Measurements from ENCODE around the gene LRRC19.

The LRRC19 gene, protein sequence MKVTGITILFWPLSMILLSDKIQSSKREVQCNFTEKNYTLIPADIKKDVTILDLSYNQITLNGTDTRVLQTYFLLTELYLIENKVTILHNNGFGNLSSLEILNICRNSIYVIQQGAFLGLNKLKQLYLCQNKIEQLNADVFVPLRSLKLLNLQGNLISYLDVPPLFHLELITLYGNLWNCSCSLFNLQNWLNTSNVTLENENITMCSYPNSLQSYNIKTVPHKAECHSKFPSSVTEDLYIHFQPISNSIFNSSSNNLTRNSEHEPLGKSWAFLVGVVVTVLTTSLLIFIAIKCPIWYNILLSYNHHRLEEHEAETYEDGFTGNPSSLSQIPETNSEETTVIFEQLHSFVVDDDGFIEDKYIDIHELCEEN

DNA sequence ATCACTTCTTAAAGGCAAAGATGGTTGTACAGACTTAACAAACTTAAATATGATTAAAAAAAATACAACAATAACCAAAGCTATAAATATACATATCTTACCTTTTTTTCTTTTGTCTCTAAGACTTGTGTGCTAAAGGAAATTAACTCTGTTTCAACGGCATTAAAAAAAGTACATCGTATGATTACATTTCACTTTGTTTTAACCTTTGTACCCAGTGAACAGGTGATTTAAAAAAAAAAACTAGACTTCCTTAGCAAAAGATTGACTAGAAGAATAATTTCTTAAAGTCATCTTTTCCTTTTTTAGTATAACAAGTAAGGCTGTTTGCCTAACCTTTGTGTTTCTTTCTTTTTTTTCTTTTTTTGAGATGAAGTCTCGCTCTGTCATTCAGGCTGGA, at the start of gene LRRC19:
Gene LRRC19 (minus strand): TSS at position 182 of the 400 bp plus-strand sequence. CDS start 5,978 bp downstream, outside the sequence.
- DNase-seq, result no peak

DNA sequence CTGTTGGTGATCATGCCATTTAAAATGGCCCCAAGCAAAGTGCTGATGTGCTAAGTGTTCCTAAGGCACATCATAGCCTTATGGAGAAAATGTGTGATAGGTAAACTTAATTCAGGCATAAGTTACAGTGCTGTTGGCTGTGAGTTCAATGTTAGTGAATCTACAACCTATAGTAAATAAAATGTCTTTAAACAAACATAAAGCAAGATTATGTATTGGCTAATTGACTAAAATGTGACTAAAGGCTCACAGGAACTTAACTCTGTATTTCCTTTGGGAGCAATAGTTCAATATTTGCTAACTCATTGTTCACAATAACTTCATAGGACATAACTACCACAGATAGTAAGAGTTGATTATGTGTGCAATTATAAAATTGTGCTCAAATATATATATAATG, 49.4 kb upstream of the LRRC19 start:
- no peak for DNase-seq

DNA sequence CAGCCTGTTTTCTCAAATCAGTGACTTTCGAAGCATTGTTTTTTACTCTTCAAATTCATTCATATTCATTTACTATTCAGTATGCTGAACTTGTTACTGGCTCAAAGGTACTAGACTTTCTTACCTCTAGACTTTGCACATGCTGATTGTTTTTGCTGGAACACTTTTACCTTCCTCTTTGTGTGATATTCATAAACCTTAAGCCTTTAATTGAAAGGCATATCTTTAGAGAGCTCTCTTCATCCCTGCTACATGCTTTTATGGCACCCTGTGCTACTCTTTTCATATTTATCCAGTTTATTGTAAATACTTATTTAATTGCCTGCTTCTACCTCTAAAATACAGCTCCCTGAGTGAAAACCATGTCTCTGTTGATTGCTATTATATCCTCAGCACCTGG, 48.7 kb upstream of the LRRC19 start:
- no peak for DNase-seq

DNA sequence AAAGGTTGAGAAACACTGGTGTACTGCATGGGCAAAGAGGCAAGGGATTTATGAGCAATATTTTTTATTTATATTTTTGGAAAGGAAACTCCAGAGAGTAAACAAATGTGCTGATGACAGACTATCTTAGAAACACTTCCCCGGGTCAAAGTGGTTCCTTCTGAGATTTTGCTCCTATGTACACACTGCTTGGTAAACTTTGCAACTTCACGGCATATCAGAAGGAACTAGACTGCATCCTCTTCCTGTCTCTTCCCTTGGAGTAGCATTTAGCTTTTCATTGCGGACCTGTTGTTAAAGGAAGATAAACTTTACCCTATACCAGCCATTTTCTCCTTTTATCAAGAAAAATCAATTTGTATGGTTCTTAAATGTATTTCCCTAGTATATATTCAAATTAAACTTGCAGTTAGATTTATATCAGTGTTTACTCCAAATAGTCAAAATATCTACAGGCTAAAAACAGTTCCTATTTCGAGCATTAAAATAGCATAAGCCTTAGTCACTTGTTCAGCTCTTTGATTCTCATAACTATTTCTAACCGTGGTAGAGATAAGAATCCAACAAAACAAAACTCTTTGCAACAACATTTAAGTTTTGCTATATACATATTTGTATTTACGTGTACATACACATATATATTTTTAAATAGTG, 48.0 kb upstream of the LRRC19 start:
- DNase-seq, result no peak

DNA sequence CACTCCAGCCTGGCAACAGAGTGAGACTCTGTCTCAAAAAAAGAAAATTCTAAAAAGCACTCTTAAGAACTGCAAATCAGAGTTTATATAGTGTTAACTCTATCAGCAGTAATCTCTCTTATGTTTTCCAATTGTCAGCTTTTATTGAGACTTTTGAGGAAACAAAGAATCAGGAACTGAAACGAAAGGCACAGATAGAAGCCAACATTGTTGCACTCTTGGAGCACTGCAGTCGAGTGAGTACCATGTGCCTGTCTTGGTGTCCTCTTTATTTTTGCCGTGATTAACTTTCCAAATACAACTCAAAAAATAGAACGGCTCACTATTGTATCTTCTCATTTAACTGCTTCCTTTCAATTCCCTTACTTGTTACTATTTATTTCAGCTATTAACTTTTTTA, 41.7 kb upstream of the LRRC19 start:
- DNase-seq, result no peak

DNA sequence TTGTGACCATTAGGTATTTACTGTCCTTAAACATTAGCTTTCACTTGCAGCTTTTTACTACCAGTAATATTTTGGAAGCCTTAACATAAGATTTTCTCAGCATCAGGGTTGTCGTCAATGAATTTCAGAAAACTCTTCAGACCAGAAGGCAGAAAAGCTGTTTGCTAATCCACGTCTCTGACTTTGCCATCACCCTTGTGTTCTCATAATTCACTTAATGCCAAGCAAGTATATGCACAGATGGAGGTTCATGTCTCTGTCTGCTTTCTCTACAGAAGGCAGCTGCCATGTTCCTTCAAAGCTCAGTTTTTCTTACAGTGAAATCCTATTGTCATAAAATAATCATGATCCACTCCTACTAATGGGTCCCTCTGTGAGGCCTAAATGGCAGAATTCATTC, 37.7 kb upstream of the LRRC19 start:
- no peak for DNase-seq

DNA sequence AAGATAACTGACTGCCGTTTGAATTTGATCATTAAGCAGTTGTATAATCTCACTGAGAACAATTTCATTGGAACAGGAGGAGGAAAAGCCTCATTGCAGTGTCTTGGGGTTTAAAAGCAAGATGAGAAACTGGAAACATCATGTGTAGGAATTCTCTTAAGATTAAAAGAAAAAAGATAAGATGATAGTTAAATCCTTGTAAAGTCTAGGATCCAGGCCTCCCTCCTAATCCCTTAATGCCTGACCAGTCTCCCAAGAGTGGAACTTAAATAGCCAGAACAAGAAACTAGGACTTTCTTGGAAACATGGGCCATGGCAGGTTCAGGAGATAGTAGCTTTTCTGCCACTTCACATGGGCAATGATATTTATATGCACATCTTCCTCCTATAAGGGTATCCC, 37.0 kb upstream of the LRRC19 start:
- DNase-seq, result no peak

DNA sequence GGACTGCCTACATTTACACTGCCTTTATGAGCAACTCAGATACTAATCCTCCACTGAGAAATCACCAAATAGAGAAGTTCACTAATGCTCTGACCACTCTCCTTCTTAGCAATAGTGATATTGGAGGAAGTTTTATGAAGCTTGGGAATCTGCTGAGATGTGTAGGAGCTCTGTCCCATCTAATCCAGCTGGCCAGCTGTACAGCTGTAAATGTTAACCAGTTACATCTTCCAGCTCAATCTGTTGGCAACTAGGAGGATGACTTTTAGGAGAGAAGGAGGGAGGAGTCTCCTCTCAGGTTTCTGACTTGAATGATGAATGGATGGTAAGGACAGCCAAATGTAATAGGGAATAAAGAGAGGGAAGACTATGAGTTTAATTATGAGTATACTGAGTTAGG, 36.3 kb upstream of the LRRC19 start:
- DNase-seq, result no peak

DNA sequence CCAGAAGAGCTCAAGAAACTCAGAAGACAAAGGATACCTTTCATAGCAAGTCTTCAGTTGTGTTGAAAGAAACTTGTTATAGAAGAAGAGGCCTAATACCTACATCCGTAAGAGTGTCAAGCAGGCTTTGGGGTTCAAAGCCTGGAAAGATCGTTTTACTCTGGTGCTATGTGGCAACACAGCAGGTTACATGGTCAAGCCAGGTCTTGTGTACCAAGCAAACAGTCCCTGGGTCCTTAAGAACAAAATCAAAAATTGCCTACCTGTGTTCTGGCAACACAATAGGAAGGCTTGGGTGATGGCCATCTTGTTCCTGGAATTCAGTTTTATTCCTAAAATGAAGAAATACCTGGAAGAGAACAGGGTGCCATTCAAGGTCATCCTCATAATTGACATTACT, 32.0 kb upstream of the LRRC19 start:
- DNase-seq, result no peak

DNA sequence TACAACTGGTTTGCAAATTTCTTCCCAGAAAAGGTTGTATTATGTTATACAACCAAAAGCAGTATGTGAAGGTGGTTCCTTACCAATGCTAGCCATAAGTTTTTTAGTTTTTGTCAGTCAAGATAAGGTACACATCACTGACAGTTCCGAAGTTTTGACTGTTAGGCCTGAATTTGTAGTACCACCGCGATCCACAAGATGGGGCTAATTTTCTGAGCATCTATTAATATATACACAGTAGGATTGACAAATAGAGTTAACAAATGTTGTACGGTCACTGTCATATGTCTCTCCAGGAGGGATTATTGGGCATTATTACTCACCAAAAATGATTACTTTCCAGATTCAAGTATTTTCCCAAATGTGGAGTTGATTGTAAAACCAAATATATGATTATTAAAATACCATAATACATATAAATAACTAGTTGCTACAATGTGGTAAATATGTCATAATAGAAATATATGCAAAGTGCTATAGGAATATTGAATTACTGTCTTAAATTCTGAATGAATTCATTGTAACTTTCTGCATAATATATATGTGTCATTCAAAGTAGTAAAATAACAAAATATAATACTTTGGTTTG, 28.4 kb upstream of the LRRC19 start:
- no peak for DNase-seq

DNA sequence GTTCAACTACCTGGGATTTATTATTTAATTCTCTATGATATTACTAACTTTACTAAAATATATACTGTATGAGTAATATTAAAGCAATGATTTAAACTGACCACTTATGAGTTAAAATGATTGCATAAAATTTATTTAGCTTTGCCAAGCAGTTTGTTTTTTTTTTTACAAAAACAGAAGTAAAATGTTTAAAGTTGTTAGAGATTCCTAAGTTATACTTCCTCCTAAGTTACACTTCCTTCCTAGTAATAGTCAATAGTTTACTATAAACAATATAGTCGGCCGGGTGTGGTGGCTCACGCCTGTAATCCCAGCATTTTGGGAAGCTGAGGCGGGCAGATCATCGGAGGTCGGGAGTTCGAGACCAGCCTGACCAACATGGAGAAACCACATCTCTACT, 23.7 kb upstream of the LRRC19 start:
- DNase-seq, result no peak

DNA sequence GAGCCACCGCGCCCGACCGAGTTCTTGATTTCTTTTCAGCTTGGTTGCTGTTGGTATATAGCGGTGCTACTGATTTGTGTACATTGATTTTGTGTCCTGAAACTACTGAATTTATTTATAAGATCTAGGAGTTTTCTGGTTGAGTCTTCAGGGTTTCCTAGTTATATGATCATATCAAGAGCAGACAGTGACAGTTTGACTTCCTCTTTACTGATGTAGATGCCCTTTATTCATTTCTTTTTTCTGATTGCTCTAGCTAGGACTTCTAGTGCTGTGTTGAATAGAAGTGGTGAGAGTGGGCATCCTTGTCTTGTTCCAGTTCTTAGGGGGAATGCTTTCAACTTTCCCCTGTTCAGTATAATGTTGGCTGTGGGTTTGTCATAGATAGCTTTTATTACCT, 17.4 kb upstream of the LRRC19 start:
- DNase-seq, result no peak

DNA sequence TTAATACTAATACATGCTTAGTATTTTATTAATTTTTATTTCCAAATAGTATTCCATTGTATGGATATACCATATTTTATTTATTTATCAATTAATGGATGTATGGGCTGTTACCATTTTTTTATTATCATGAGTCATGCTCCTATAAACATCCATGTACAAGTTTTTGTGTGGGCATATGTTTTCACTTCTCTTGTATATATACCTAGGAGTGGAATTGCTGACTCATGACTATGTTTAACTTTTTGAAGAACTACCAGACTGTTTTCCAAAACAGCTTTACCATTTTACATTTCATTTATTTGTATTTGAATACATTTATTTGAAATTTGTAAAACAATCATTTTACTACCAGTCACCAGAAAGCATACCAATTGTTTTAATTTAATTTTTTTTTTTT, 14.1 kb upstream of the LRRC19 start:
- no peak for DNase-seq

DNA sequence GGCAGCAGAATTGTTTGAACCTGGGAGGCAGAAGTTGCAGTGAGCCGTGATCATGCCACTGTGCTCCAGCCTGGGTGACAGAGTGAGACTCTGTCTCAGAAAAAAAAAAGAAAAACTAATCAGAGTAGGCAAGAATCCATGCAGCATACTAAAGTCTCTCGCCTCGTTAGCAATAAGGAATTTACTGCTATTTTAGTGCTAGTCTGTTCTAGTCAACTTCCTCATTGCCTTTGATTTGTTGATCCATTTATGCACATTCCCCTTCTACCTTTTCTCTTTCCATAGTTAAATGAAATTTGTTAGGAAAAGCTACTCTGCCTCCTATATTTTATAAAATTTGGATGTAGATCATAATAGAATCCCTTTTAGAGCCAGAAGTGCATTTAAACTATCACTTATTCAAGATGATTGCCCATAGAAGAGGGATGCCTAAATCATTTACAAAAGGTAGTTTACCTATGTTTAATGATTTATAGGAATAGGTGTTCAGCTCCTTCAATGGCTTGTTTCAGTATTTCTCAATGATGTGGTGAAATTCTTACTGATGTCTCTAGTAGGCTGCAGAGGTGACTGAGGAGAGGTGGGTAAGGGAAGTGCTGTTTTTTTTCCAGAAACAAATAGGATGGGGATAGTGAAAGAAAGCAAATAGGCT, 1.9 kb downstream of the LRRC19 start:
- DNase-seq, result no peak

DNA sequence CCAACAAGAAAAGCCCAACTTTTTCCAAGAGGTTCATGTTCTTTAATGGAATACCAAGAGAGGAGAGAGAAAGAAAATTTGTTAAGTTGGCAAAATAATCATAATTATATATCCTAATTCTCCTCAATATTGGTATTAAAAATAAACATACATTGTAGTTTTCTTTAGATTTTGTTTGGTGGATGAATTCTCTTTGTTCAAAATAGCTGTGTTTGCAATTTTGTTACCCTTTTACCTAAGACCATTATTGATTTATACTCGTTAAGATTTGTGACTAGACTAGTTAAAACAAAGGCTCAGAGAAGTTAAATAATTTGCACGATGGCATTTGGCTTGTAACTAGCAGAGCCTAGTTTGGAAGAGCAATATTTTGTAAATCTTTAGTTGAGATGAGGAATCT, 9.7 kb downstream of the LRRC19 start:
- DNase-seq, result no peak

DNA sequence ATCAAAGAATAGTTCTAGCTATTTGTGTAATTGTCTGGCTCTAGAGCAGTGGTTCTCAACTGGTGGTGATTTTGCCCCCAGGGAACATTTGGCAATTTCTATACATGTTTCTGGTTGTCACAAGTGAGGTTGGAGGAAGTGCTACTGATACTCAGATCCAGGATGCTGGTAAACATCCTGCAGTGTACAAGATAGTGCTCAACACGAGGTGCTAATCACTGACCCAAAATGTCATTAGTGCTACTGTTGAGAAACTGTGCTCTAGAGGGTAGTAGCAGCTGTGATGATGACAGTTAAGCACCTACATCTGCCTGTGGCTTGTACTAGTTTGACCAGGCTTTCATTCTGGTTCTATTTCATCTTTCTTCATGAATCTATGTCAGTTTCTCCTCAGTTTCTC, 22.1 kb downstream of the LRRC19 start:
- no peak for DNase-seq

DNA sequence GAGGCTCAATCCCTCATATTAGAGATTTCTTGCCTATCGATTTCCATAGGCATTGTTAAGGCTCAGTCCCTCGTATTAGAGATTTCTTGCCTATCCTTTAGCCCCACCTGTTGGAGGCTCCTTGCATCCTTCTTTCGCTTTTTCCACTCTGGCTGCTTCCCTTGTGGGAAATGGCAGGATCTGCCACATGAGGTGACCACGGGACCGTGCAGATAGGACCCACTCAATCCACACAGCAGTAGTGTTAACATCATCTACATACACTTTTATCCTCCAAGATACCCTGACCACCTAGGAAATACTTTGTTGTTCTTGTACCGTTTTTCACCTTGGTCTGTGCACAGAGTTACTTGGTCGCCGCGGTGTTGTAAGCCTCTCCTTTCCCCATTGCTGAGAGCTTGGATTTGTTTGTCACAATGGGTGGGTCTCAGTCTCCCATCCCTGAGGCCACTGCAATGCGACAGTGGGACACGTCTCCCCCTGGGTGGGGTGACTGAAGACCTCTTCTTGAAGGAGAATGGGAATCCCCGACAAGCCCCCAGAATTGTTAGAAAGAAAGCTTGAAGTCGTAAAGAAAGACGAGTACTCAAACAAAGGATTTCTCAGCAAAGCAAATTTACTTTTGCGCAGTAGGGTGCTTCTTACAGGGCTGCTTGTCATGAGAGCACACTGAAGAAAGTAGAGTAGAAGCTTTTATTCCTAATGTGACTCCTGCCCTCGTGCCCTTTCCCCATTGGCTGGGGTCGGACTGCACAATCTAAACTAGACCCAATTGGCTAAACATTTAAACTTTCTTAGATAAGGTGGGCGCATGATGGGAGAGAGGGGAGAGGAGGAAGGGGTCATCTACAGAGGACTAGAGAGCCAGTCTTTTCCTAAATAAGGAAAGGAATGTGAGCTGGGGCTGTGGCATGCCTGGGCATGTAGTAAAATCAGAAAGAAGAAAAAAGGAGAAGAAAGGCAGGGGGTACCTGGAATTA, 29.5 kb downstream of the LRRC19 start:
- DNase-seq, result no peak

DNA sequence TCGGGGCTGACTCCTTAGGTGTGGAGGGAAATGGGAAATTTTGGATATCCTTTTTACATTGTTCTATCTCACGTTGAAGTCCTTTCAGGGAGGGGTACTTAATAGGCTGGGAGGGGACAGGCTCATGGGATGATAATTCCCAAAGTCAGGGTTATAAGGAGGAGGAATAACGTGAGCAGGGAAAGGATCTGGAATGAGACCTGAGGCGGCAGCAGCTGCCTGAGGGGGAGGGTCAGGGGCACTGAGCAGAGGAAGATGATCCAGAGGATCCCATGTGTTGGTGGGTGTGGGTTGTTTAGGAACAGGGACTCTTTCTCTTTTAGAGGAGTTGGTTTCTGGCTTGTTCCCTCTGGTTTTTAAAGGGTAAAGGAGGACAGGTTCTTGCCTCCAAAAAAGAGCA, 30.5 kb downstream of the LRRC19 start:
- no peak for DNase-seq

DNA sequence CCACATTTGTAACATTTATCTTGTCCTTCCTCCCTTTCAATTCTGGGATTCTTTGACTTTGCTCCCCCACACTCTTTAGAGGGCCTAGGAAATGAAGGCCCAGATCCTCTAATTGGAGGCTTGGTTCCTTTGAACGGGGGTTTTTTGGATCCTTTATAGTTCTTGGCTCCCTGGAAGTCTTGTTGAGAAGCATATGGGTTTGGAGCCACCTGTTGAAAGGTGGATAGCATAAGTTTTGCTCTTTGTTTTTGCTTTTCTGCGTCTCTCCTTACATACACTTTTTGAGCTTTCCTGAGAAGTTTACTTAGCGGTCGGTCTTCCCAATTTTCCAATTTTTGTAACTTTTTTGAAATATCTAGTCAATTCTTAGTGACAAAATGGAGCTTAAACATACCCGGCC, 31.5 kb downstream of the LRRC19 start:
- no peak for DNase-seq

DNA sequence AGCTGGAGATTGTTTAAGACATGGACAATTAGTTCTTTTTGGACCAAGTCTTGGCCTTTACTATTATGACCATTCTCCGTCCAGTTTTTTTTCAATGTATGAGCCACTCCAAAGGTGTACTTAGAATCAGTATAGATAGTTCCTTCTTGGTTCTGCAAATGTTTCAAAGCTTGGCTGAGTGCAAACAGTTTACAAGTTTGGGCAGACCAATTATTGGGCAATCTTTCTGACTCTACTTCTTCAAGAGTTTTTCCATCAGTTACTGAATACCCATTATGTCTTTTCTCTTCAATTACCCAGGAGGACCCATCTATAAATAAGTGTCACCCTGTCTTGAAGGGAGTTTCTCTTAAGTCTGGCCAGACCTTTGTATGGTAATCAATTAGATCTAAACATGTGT, 33.8 kb downstream of the LRRC19 start:
- no peak for DNase-seq

DNA sequence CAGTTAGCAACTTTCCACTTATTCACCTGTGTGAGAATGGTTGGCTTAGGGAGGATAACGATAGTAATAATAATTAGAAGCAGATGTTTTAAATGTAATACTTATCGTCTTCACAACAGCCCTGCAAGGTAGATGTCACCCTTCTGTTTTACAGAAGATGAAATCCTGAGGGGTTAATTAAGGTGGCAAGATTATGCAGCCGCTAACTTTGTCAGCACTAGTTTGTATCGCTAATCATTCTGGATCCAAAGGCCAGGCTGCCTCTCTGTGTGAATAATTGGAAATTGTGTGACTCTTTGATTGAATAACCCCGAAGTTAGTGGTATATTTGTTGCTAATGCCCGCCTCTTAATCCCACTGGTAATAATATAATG, 48.6 kb downstream of the LRRC19 start:
- no peak for DNase-seq
